ENCODE measurements around the gene ACTL10. TPM values are rescaled to one million over a fixed set of nuclear protein-coding genes. Genes with fewer than 3 reads are reported as not detected.
"Not testable (repeated sequence)": the region's sequence is repeated elsewhere in the genome, so short reads cannot be mapped to it uniquely, and the experiment has no call there.

The ACTL10 gene
- total RNA-seq, 1 donor from 2014 or later = 2.8 TPM

- no peak for DNase-seq
- peaks cover 2% of the 10 kb centered on the region for H3K9me3 Mint-ChIP-seq
- no peak overlapping the region for H3K27ac Mint-ChIP-seq
- H3K4me1 Mint-ChIP-seq = no peaks in the 10 kb centered on the region
- no peak for ATAC-seq (ENCODE audit: low read depth)
- intact Hi-C loops (cut with micrococcal nuclease) = no loop called here
- ChIA-PET POLR2A (no interaction called here), CTCF (no interaction called here)
- TF ChIP-seq CTCF (IDR thresholded peaks at IDR 0.05) = no peak
- H3K4me3 Mint-ChIP-seq = no peak overlapping the region
- no peaks in the 10 kb centered on the region for H3K36me3 Mint-ChIP-seq (ENCODE audit: low read depth)
- H3K27me3 Mint-ChIP-seq = no peaks in the 10 kb centered on the region
These were observed 30.4 kb downstream of the ACTL10 start for GRCh38 chr20:33697129-33697528.

DNA sequence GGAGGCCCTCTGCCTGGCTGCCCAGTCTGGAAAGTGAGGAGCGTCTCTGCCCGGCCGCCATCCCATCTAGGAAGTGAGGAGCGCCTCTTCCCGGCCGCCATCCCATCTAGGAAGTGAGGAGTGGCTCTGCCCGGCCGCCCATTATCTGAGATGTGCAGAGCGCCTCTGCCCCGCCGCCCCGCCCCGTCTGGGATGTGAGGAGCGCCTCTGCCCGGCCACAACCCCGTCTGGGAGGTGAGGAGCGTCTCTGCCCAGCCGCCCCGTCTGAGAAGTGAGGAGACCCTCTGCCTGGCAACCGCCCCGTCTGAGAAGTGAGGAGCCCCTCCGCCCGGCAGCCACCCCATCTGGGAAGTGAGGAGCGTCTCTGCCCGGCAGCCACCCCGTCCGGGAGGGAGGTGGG, 32.2 kb downstream of the ACTL10 start:
- H3K9me3 Mint-ChIP-seq; DNase-seq; H3K36me3 Mint-ChIP-seq (ENCODE audit: low read depth); H3K27ac Mint-ChIP-seq; POLR2A ChIA-PET; H3K4me1 Mint-ChIP-seq; intact Hi-C loops (cut with micrococcal nuclease); H3K27me3 Mint-ChIP-seq; ATAC-seq (ENCODE audit: low read depth); H3K4me3 Mint-ChIP-seq; CTCF ChIA-PET: not testable (repeated sequence)

DNA sequence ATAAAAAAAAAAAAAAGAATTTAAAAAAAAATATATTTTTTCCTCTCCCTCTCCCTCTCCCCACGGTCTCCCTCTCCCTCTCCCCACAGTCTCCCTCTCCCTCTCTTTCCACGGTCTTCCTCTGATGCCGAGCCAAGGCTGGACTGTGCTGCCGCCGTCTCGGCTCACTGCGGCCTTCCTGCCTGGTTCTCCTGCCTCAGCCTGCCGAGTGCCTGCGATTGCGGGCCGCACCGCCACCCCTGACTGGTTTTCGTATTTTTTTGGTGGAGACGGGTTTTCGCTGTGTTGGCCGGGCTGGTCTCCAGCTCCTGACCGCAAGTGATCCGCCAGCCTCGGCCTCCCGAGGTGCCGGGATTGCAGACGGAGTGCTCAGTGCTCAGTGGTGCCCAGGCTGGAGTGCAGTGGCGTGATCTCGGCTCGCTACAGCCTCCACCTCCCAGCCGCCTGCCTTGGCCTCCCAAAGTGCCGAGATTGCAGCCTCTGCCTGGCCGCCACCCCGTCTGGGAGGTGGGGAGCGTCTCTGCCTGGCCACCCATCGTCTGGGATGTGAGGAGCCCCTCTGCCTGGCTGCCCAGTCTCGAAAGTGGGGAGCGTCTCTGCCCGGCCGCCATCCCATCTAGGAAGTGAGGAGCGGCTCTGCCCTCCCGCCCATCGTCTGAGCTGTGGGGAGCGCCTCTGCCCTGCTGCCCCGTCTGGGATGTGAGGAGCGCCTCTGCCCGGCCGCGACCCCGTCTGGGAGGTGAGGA, 34.1 kb downstream of the ACTL10 start:
- H3K27ac Mint-ChIP-seq; H3K9me3 Mint-ChIP-seq; H3K27me3 Mint-ChIP-seq; H3K4me1 Mint-ChIP-seq; CTCF ChIA-PET; POLR2A ChIA-PET; H3K36me3 Mint-ChIP-seq (ENCODE audit: low read depth); DNase-seq; H3K4me3 Mint-ChIP-seq; ATAC-seq (ENCODE audit: low read depth); intact Hi-C loops (cut with micrococcal nuclease): not testable (repeated sequence)

- Mint-ChIP-seq H3K9me3 (peaks cover 2% of the 10 kb centered on the region), H3K4me3 (no peak overlapping the region), H3K27me3 (no peaks in the 10 kb centered on the region), H3K27ac (no peak overlapping the region), H3K36me3 (ENCODE audit: low read depth) (peaks cover 4% of the 10 kb centered on the region), H3K4me1 (no peaks in the 10 kb centered on the region)
- no peak for TF ChIP-seq CTCF (IDR thresholded peaks at IDR 0.05)
- POLR2A ChIA-PET = no interaction called here
- no peak for DNase-seq
- intact Hi-C loops (cut with micrococcal nuclease) = no loop called here
- ATAC-seq (ENCODE audit: low read depth) = no peak
- CTCF ChIA-PET = no interaction called here
These were observed 35.1 kb downstream of the ACTL10 start for GRCh38 chr20:33701629-33702450.

DNA sequence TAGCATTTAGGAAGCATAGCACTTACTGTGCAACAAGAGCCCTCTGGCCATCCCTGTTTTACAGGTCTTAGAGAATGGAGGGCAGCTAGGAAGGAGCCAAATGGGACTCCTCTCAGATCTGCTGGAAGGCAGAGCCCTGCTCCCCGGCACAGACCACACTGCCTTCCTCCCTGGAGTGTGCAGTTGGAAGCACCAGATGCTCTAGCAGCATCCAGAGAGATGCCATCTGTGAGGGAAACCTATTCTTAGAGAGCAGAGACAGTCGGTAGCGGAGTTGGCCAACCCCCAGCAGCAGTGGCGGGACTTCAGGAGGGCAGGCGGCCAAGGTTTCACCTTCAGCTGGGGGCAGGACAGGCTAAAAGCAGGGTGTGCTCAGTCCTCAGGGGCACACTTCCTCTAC, 36.1 kb downstream of the ACTL10 start:
- ChIA-PET POLR2A (no interaction called here), CTCF (no interaction called here)
- TF ChIP-seq CTCF (IDR thresholded peaks at IDR 0.05) = no peak
- no peak overlapping the region for H3K4me3 Mint-ChIP-seq
- no peak overlapping the region for H3K27ac Mint-ChIP-seq
- intact Hi-C loops (cut with micrococcal nuclease) = no loop called here
- H3K9me3 Mint-ChIP-seq = peaks cover 2% of the 10 kb centered on the region
- ATAC-seq (ENCODE audit: low read depth) (no peak), DNase-seq (no peak)
- no peaks in the 10 kb centered on the region for H3K27me3 Mint-ChIP-seq
- H3K4me1 Mint-ChIP-seq = no peaks in the 10 kb centered on the region
- peaks cover 12% of the 10 kb centered on the region for H3K36me3 Mint-ChIP-seq (ENCODE audit: low read depth)

DNA sequence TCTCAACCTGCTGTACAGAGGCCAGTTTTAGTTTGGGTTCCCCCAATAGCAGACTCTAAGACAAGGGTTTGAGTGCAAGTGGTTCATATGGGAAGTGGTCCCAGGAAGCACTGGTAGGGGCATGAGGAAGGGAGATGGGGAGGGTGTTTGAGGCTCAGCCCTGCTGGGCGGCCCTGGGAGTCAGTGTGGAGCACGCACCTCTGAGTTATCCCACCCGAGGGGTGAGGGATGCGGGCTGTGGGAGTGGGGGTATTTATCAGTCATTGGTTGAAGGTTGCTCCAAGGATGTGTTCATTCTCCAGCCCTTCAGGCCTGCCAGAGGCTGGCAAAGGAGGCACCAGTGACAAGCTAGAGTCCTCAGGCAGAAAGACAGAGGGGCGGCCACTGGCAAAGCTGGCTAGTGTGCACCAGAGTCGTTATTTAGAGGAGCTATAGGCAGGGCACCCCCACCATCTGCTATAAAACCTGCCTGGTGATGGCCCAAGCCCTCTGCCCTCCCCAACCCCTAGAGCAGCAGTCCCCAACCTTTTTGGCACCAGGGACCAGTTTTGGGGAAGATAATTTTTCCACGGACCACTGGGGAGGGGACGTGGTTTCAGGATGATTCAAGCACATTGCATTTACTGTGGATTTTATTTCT, 36.9 kb downstream of the ACTL10 start:
- TF ChIP-seq CTCF (IDR thresholded peaks at IDR 0.05) = no peak
- Mint-ChIP-seq H3K4me1 (no peaks in the 10 kb centered on the region), H3K36me3 (ENCODE audit: low read depth) (peaks cover 12% of the 10 kb centered on the region), H3K27ac (no peak overlapping the region), H3K9me3 (no peaks in the 10 kb centered on the region), H3K4me3 (no peak overlapping the region), H3K27me3 (no peaks in the 10 kb centered on the region)
- ChIA-PET CTCF (no interaction called here), POLR2A (interaction anchor here (0.5 kb wide), 1 partner anchor 53 kb away, joined by 3 read pairs; no protein-coding TSS in a partner anchor)
- DNase-seq (no peak), ATAC-seq (ENCODE audit: low read depth) (no peak)
- intact Hi-C loops (cut with micrococcal nuclease) = no loop called here
